ENCODE measurements around the gene FTCD.

DNA sequence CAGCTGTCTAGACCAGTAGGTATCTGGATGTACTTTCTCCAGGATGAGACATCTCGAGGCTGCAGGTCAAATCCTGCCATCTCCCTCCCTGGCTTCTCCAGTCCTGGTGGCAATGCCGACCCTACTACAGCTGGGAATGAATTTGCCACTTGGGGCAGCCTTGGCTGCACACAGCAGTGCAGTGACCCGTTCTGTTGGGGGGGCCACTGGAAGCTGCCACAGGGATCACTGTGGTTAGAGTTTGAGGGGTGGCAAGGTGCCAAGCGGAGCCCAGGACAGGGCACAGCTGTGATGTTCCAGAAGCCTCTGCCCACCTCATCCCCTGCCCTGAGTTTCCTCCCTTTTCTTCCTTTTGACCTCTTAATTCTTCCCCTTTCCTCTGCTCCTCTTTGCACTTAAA lies 40.4 kb downstream of the FTCD start:
- no peak for TF ChIP-seq POLR2A (IDR thresholded peaks at IDR 0.05)
- no peak for TF ChIP-seq CTCF (IDR thresholded peaks at IDR 0.05)
